HCT116 (cell line): ENCODE data around the gene KRTAP6-3. TPM values are rescaled to one million over a fixed set of nuclear protein-coding genes. Genes with fewer than 3 reads are reported as not detected.

Experiments used
- ATAC-seq: fragments of 200-7000 bp; cut with Tn5 transposase; 2 replicates; pipeline ENCODE4 v1.9.1; 2020; ENCODE audit warnings: mild to moderate bottlenecking, moderate library complexity
- BruUV-seq: library from RNA; stranded (reverse); fragments of 400-500 nt; replicated peaks from 2 replicates; lab custom pipeline; 2021; lab: Mats Ljungman, UMichigan
- CTCF ChIA-PET: fragments of 300-600 bp; sonication (Branson Sonifier 250); formaldehyde crosslinking; loops from one replicate; lab custom pipeline; 2021; ENCODE audit warnings: antibody characterized with exemption; lab: Charles Lee
- POLR2A ChIA-PET: fragments of 300-600, 350-600 bp; sonication (Branson Sonifier 250); formaldehyde crosslinking; loops from one replicate; lab custom pipeline; 2021; ENCODE audit warnings: antibody characterized with exemption; lab: Charles Lee
- RAD21 ChIA-PET, 2 experiments: fragments of 300-600 bp; sonication (Branson Sonifier 250); formaldehyde crosslinking; loops; one replicate each; lab custom pipeline; 2023; ENCODE audit warnings: low total read pairs in 2 of 2; ENCODE audit not compliant: uncharacterized antibody in 2 of 2, unreplicated experiment in 2 of 2, low non-redundant PET in 1 of 2; lab: Charles Lee
- DNase-seq: peaks from one replicate; pipeline ENCODE4 v3.0.0-alpha.2; 2010; ENCODE audit warnings: low read depth, low spot score
- H2AFZ ChIP-seq: fragments of 200-600 bp; shearing (Covaris generic), sonication (generic); 2 replicates; pipeline ENCODE4 v1.6.1; 2017; ENCODE audit warnings: low read depth, mixed run types, mixed read lengths, antibody characterized with exemption, low read length; ENCODE audit not compliant: poor library complexity, severe bottlenecking
- H3K27ac ChIP-seq: 2 replicates; pipeline ENCODE4 v1.5.1; 2012; ENCODE audit warnings: low read depth, low read length
- H3K27me3 ChIP-seq: fragments of 200-600 bp; sonication (generic); 2 replicates; pipeline ENCODE4 v1.6.1; 2016; ENCODE audit warnings: mixed run types, low read length, mixed read lengths; ENCODE audit not compliant: insufficient read depth
- H3K36me3 ChIP-seq, 2 experiments: fragments of 200-500 bp in 1 of 2; fragments of 200-600 bp in 1 of 2; sonication (Bioruptor generic) in 1 of 2; sonication (generic) in 1 of 2; 2 replicates each; pipeline versions ENCODE4 v1.5.1 to v1.6.1; 2014 to 2016; ENCODE audit warnings: low read length in 2 of 2, inconsistent platforms in 1 of 2, mixed read lengths in 1 of 2, mixed run types in 1 of 2; ENCODE audit not compliant: insufficient read depth in 2 of 2, control insufficient read depth in 1 of 2
- H3K4me1 ChIP-seq, 2 experiments: fragments of 200-600 bp in 1 of 2; sonication (generic) in 1 of 2; 2 replicates each; pipeline versions ENCODE4 v1.5.1 to v1.6.1; 2012 to 2017; ENCODE audit warnings: low read length in 2 of 2, inconsistent platforms in 1 of 2, mild to moderate bottlenecking in 1 of 2, mixed read lengths in 1 of 2, mixed run types in 1 of 2, moderate library complexity in 1 of 2; ENCODE audit not compliant: insufficient read depth in 2 of 2, control insufficient read depth in 1 of 2
- H3K4me2 ChIP-seq: fragments of 200-600 bp; sonication (generic); 2 replicates; pipeline ENCODE4 v1.6.1; 2017; ENCODE audit warnings: mixed run types, low read length, mixed read lengths
- H3K4me3 ChIP-seq, 2 experiments: fragments of 200-600 bp in 1 of 2; sonication (generic) in 1 of 2; replicated peaks in 1 of 2; 2 replicates each; pipeline ENCODE4 v1.5.1; 2011 to 2016; ENCODE audit warnings: low read length in 2 of 2, control low read depth in 1 of 2, low read depth in 1 of 2, mild to moderate bottlenecking in 1 of 2, mixed read lengths in 1 of 2, mixed run types in 1 of 2
- H3K79me2 ChIP-seq: fragments of 200-600 bp; sonication (generic); 2 replicates; pipeline ENCODE4 v1.6.1; 2017; ENCODE audit warnings: mild to moderate bottlenecking, mixed run types, low read length, moderate library complexity, mixed read lengths; ENCODE audit not compliant: insufficient read depth
- H3K9ac ChIP-seq: fragments of 200-600 bp; sonication (generic); 2 replicates; pipeline ENCODE4 v1.6.1; 2016; ENCODE audit warnings: low read length, mixed read lengths
- H3K9me2 ChIP-seq: fragments of 200-600 bp; sonication (generic), shearing (Covaris generic); 2 replicates; pipeline ENCODE4 v1.6.1; 2017; ENCODE audit warnings: mixed run types, mild to moderate bottlenecking, moderate library complexity; ENCODE audit not compliant: insufficient read depth
- H3K9me3 ChIP-seq, 2 experiments: fragments of 200-500 bp in 1 of 2; fragments of 200-600 bp in 1 of 2; sonication (Bioruptor generic) in 1 of 2; sonication (generic) in 1 of 2; 2 replicates each; pipeline ENCODE4 v1.6.1; 2014 to 2017; ENCODE audit warnings: low read length in 2 of 2, mixed read lengths in 2 of 2, inconsistent platforms in 1 of 2, low read depth in 1 of 2, mild to moderate bottlenecking in 1 of 2, mixed run types in 1 of 2, moderate library complexity in 1 of 2; ENCODE audit not compliant: control insufficient read depth in 1 of 2, insufficient read depth in 1 of 2
- H4K20me1 ChIP-seq: fragments of 200-600 bp; sonication (generic), shearing (Covaris generic); 2 replicates; pipeline ENCODE4 v1.6.1; 2017; ENCODE audit warnings: mixed run types, mild to moderate bottlenecking, moderate library complexity; ENCODE audit not compliant: insufficient read depth
- CBX3 ChIP-seq: IDR thresholded peaks from 2 replicates; pipeline ENCODE4 v1.6.1; 2012; ENCODE audit warnings: low read depth
- CEBPB ChIP-seq: IDR thresholded peaks from 2 replicates; pipeline ENCODE4 v1.6.1; 2012; ENCODE audit warnings: low read depth
- ELF1 ChIP-seq: IDR thresholded peaks from 2 replicates; pipeline ENCODE4 v1.6.1; 2012; ENCODE audit warnings: low read depth, borderline replicate concordance
- EZH2 ChIP-seq: fragments of 200-600 bp; sonication (generic); IDR thresholded peaks from 2 replicates; pipeline ENCODE4 v1.6.1; 2017; ENCODE audit warnings: antibody characterized with exemption, mixed run types
- EZH2phosphoT487 ChIP-seq: fragments of 200-600 bp; IDR thresholded peaks from 2 replicates; pipeline ENCODE4 v1.6.1; 2018; ENCODE audit warnings: antibody characterized with exemption, borderline replicate concordance
- FOSL1 ChIP-seq: IDR thresholded peaks from 2 replicates; pipeline ENCODE4 v1.6.1; 2012; ENCODE audit warnings: low read depth
- JUND ChIP-seq: IDR thresholded peaks from 2 replicates; pipeline ENCODE4 v1.6.1; 2012
- POLR2A ChIP-seq: IDR thresholded peaks from 2 replicates; pipeline ENCODE4 v1.7.0; 2011; ENCODE audit warnings: borderline replicate concordance; ENCODE audit not compliant: insufficient read depth, insufficient read length; ENCODE audit errors: extremely low read depth
- SP1 ChIP-seq: IDR thresholded peaks from 2 replicates; pipeline ENCODE4 v1.6.1; 2012; ENCODE audit warnings: low read depth
- SRF ChIP-seq: IDR thresholded peaks from 2 replicates; pipeline ENCODE4 v1.6.1; 2012; ENCODE audit warnings: low read depth
- TCF7L2 ChIP-seq: IDR thresholded peaks from 2 replicates; pipeline ENCODE4 v1.7.0; 2011; ENCODE audit warnings: borderline replicate concordance, inconsistent platforms; ENCODE audit not compliant: insufficient read depth, insufficient read length; ENCODE audit errors: extremely low read depth
- YY1 ChIP-seq: IDR thresholded peaks from 2 replicates; pipeline ENCODE4 v1.6.1; 2011; ENCODE audit warnings: low read length, low read depth, moderate library complexity, mild to moderate bottlenecking; ENCODE audit not compliant: insufficient replicate concordance; ENCODE audit errors: extremely low read depth
- ZNF274 ChIP-seq: fragments of 200-500 bp; sonication (Bioruptor generic); IDR thresholded peaks from 2 replicates; pipeline ENCODE4 v1.6.1; 2014; ENCODE audit warnings: mild to moderate bottlenecking, low read depth, low read length, inconsistent platforms
- intact Hi-C: fragments of 100-400 bp; cut with micrococcal nuclease; formaldehyde crosslinking; loops from 2 replicates; pipeline ENCODE4 v1.10.0; 2022
- total RNA-seq: library from RNA; stranded (reverse); gene quantifications from one replicate; pipeline ENCODE4 v1.2.1, GENCODE V29; 2021; ENCODE audit not compliant: unreplicated experiment
- TF ChIP-seq, protein P1 (sequence below): IDR thresholded peaks from 2 replicates; pipeline ENCODE4 v1.6.1; 2011; ENCODE audit warnings: mild to moderate bottlenecking, low read length, moderate library complexity; ENCODE audit not compliant: insufficient replicate concordance; ENCODE audit errors: extremely low read depth

KRTAP6-3 gene
- total RNA-seq, 1 experiment from 2014 or later = not detected

DNA sequence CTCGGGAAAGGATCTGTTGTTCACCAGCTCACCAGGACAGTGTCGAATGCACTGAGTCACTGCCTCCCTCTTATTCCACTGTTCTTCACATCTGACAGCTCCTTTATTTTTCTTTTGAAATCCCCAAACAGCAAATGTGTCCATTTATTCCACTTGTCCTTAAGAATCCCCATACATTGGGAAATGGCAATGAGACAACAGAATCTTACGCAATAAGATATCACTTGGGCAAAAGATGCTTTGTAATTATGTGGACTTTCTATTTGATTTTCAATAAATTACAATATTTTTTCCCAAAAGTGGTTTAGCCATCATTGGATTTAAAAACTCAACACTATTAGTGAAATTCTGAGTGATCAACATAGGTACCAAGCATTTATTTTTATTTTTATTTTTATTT, 46.4 kb downstream of the KRTAP6-3 start:
- H3K4me3 ChIP-seq = no peak overlapping the region
- H3K27me3 ChIP-seq = no peaks in the 10 kb centered on the region
- H3K36me3 ChIP-seq = no peaks in the 10 kb centered on the region
- ChIA-PET CTCF (no interaction called here), POLR2A (no interaction called here), RAD21 (no interaction called here)
- no peaks in the 10 kb centered on the region for H3K4me1 ChIP-seq
- H4K20me1 ChIP-seq = no peaks in the 10 kb centered on the region
- ATAC-seq (no peak), DNase-seq (no peak)
- no peak overlapping the region for H3K27ac ChIP-seq
- no peaks in the 10 kb centered on the region for H3K79me2 ChIP-seq
- H2AFZ ChIP-seq = no peak overlapping the region
- H3K9ac ChIP-seq = no peak overlapping the region
- no peaks in the 10 kb centered on the region for H3K9me2 ChIP-seq
- no TSS peak for BruUV-seq
- H3K4me2 ChIP-seq = no peak overlapping the region
- peaks cover 8 to 9% of the 10 kb centered on the region in 2 experiments; a peak in 2 of 4 replicates for H3K9me3 ChIP-seq
- no peak for TF ChIP-seq ZNF274
- TF ChIP-seq, protein P1, sequence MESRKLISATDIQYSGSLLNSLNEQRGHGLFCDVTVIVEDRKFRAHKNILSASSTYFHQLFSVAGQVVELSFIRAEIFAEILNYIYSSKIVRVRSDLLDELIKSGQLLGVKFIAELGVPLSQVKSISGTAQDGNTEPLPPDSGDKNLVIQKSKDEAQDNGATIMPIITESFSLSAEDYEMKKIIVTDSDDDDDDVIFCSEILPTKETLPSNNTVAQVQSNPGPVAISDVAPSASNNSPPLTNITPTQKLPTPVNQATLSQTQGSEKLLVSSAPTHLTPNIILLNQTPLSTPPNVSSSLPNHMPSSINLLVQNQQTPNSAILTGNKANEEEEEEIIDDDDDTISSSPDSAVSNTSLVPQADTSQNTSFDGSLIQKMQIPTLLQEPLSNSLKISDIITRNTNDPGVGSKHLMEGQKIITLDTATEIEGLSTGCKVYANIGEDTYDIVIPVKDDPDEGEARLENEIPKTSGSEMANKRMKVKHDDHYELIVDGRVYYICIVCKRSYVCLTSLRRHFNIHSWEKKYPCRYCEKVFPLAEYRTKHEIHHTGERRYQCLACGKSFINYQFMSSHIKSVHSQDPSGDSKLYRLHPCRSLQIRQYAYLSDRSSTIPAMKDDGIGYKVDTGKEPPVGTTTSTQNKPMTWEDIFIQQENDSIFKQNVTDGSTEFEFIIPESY = no peak
- TF ChIP-seq ELF1 = no peak
- no peak for TF ChIP-seq CBX3
- TF ChIP-seq FOSL1 = no peak
- no peak for TF ChIP-seq POLR2A
- no peak for TF ChIP-seq SRF
- no peak for TF ChIP-seq JUND
- no peak for TF ChIP-seq EZH2
- no peak for TF ChIP-seq TCF7L2
- no peak for TF ChIP-seq CEBPB
- TF ChIP-seq YY1 = no peak
- no peak for TF ChIP-seq EZH2phosphoT487
- TF ChIP-seq SP1 = no peak
- intact Hi-C loops = no loop called here
